ENCODE results near the gene HECW1. TPM values are rescaled to one million over a fixed set of nuclear protein-coding genes. Genes with fewer than 3 reads are reported as not detected.

Gene HECW1
- total RNA-seq, 4 donors from 2014 or later, result 0.83 to 3.9 (median 2.7) TPM; not detected in 1

GRCh38 chr7:43479042-43479441, 366.6 kb downstream of the HECW1 start:
- Histone ChIP-seq H3K27ac (no peak overlapping the region), H3K9me3 (no peaks in the 10 kb centered on the region), H3K4me3 (no peak overlapping the region), H3K36me3 (no peaks in the 10 kb centered on the region), H3K4me1 (no peaks in the 10 kb centered on the region), H3K27me3 (no peaks in the 10 kb centered on the region)
- no peak for TF ChIP-seq CTCF (IDR thresholded peaks at IDR 0.05)
- no peak for TF ChIP-seq POLR2A (IDR thresholded peaks at IDR 0.05)
- no peak for DNase-seq

- Histone ChIP-seq H3K9me3 (no peaks in the 10 kb centered on the region), H3K4me1 (no peaks in the 10 kb centered on the region), H3K4me3 (no peak overlapping the region), H3K27me3 (no peaks in the 10 kb centered on the region), H3K36me3 (no peaks in the 10 kb centered on the region), H3K27ac (no peak overlapping the region)
- no peak for TF ChIP-seq POLR2A (IDR thresholded peaks at IDR 0.05)
- TF ChIP-seq CTCF (IDR thresholded peaks at IDR 0.05), result no peak
- no peak for DNase-seq
Observed at GRCh38 chr7:43479543-43479942, 367.1 kb downstream of the HECW1 start.

DNA sequence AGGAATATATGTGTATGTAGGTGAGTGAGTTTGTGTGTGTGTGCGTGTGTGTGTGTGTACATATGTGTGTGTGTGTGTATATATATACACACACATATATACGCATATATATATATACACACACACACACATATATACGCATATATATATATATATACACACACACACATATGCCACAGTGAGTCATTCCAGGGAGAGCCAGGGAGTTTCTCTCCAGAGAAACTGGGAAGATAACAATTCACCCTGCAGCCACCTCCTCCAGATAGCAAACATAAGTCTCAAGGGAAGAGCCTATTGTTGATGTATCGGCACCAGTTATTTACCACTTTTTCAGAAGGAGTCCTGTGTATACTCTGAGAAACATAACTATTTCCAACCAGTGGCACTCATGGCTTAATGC, 368.1 kb downstream of the HECW1 start:
- H3K9me3 ChIP-seq, result no peaks in the 10 kb centered on the region
- H3K4me1 ChIP-seq, result no peaks in the 10 kb centered on the region
- H3K36me3 ChIP-seq, result no peaks in the 10 kb centered on the region
- DNase-seq, result no peak
- no peak for TF ChIP-seq POLR2A (IDR thresholded peaks at IDR 0.05)
- no peak for TF ChIP-seq CTCF (IDR thresholded peaks at IDR 0.05)
- H3K27ac ChIP-seq, result no peak overlapping the region
- no peaks in the 10 kb centered on the region for H3K27me3 ChIP-seq
- H3K4me3 ChIP-seq, result no peak overlapping the region

DNA sequence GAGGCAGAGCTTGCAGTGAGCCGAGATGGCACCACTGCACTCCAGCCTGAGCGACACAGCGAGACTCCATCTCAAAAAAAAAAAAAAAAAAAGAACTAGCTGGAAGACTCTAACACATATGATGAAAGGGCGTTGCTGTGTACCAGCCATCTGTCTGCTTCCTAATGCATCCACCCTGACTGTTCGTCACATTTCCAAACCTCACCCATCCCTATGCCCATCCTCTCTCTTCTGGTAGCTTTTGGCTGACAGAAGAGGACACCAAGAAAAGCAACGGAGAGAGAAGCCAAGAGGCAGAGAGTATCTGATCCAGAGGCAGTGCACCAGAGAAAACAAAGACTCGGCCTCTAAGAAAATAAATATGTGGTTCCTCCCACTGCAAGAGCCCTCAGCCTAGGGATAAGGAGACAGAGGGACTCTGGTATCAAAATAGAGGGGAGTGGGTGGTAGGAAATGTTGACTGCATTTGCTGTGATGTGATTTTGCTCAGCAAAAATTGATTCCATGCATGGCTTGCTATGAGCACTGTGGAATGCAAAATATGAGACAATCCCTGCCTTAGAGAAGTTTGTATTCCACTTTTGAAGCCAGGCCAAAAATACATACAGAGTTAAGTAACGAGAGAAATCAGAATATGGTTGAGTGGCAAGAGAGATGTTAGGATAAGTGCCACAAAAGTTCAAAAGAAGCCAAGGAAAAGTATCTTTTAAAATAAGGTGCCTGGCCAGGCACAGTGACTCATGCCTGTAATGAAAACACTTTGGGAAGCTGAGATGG, 369.6 kb downstream of the HECW1 start:
- Histone ChIP-seq H3K9me3 (no peaks in the 10 kb centered on the region), H3K36me3 (no peaks in the 10 kb centered on the region), H3K4me1 (no peaks in the 10 kb centered on the region), H3K4me3 (no peak overlapping the region), H3K27me3 (no peaks in the 10 kb centered on the region), H3K27ac (no peak overlapping the region)
- TF ChIP-seq POLR2A (IDR thresholded peaks at IDR 0.05), result no peak
- no peak for TF ChIP-seq CTCF (IDR thresholded peaks at IDR 0.05)
- DNase-seq, result no peak

- H3K4me3 ChIP-seq, result no peak overlapping the region
- H3K27ac ChIP-seq, result no peak overlapping the region
- H3K36me3 ChIP-seq, result no peaks in the 10 kb centered on the region
- DNase-seq, result no peak
- TF ChIP-seq CTCF (IDR thresholded peaks at IDR 0.05), result no peak
- H3K4me1 ChIP-seq, result no peaks in the 10 kb centered on the region
- no peaks in the 10 kb centered on the region for H3K9me3 ChIP-seq
- no peaks in the 10 kb centered on the region for H3K27me3 ChIP-seq
Observed at GRCh38 chr7:43482679-43483252, 370.3 kb downstream of the HECW1 start.
